HCT116 (cell line): ENCODE data around the gene HNRNPU. TPM values are rescaled to one million over a fixed set of nuclear protein-coding genes. Genes with fewer than 3 reads are reported as not detected.

ENCODE experiments used
- ATAC-seq: fragments of 200-7000 bp; cut with Tn5 transposase; 2 replicates; pipeline ENCODE4 v1.9.1; 2020; ENCODE audit warnings: mild to moderate bottlenecking, moderate library complexity
- BruUV-seq: library from RNA; stranded (reverse); fragments of 400-500 nt; replicated peaks from 2 replicates; lab custom pipeline; 2021; lab: Mats Ljungman, UMichigan
- CTCF ChIA-PET: fragments of 300-600 bp; sonication (Branson Sonifier 250); formaldehyde crosslinking; loops from one replicate; lab custom pipeline; 2021; ENCODE audit warnings: antibody characterized with exemption; lab: Charles Lee
- POLR2A ChIA-PET: fragments of 300-600, 350-600 bp; sonication (Branson Sonifier 250); formaldehyde crosslinking; loops from one replicate; lab custom pipeline; 2021; ENCODE audit warnings: antibody characterized with exemption; lab: Charles Lee
- RAD21 ChIA-PET, 2 experiments: fragments of 300-600 bp; sonication (Branson Sonifier 250); formaldehyde crosslinking; loops; one replicate each; lab custom pipeline; 2023; ENCODE audit warnings: low total read pairs in 2 of 2; ENCODE audit not compliant: uncharacterized antibody in 2 of 2, unreplicated experiment in 2 of 2, low non-redundant PET in 1 of 2; lab: Charles Lee
- DNase-seq: peaks from one replicate; pipeline ENCODE4 v3.0.0-alpha.2; 2010; ENCODE audit warnings: low read depth, low spot score
- H2AFZ ChIP-seq: fragments of 200-600 bp; shearing (Covaris generic), sonication (generic); 2 replicates; pipeline ENCODE4 v1.6.1; 2017; ENCODE audit warnings: low read depth, mixed run types, mixed read lengths, antibody characterized with exemption, low read length; ENCODE audit not compliant: poor library complexity, severe bottlenecking
- H3K27ac ChIP-seq: 2 replicates; pipeline ENCODE4 v1.5.1; 2012; ENCODE audit warnings: low read depth, low read length
- H3K27me3 ChIP-seq: fragments of 200-600 bp; sonication (generic); 2 replicates; pipeline ENCODE4 v1.6.1; 2016; ENCODE audit warnings: mixed run types, low read length, mixed read lengths; ENCODE audit not compliant: insufficient read depth
- H3K36me3 ChIP-seq, 2 experiments: fragments of 200-500 bp in 1 of 2; fragments of 200-600 bp in 1 of 2; sonication (Bioruptor generic) in 1 of 2; sonication (generic) in 1 of 2; 2 replicates each; pipeline versions ENCODE4 v1.5.1 to v1.6.1; 2014 to 2016; ENCODE audit warnings: low read length in 2 of 2, inconsistent platforms in 1 of 2, mixed read lengths in 1 of 2, mixed run types in 1 of 2; ENCODE audit not compliant: insufficient read depth in 2 of 2, control insufficient read depth in 1 of 2
- H3K4me1 ChIP-seq, 2 experiments: fragments of 200-600 bp in 1 of 2; sonication (generic) in 1 of 2; 2 replicates each; pipeline versions ENCODE4 v1.5.1 to v1.6.1; 2012 to 2017; ENCODE audit warnings: low read length in 2 of 2, inconsistent platforms in 1 of 2, mild to moderate bottlenecking in 1 of 2, mixed read lengths in 1 of 2, mixed run types in 1 of 2, moderate library complexity in 1 of 2; ENCODE audit not compliant: insufficient read depth in 2 of 2, control insufficient read depth in 1 of 2
- H3K4me2 ChIP-seq: fragments of 200-600 bp; sonication (generic); 2 replicates; pipeline ENCODE4 v1.6.1; 2017; ENCODE audit warnings: mixed run types, low read length, mixed read lengths
- H3K4me3 ChIP-seq, 2 experiments: fragments of 200-600 bp in 1 of 2; sonication (generic) in 1 of 2; replicated peaks in 1 of 2; 2 replicates each; pipeline ENCODE4 v1.5.1; 2011 to 2016; ENCODE audit warnings: low read length in 2 of 2, control low read depth in 1 of 2, low read depth in 1 of 2, mild to moderate bottlenecking in 1 of 2, mixed read lengths in 1 of 2, mixed run types in 1 of 2
- H3K79me2 ChIP-seq: fragments of 200-600 bp; sonication (generic); 2 replicates; pipeline ENCODE4 v1.6.1; 2017; ENCODE audit warnings: mild to moderate bottlenecking, mixed run types, low read length, moderate library complexity, mixed read lengths; ENCODE audit not compliant: insufficient read depth
- H3K9ac ChIP-seq: fragments of 200-600 bp; sonication (generic); 2 replicates; pipeline ENCODE4 v1.6.1; 2016; ENCODE audit warnings: low read length, mixed read lengths
- H3K9me2 ChIP-seq: fragments of 200-600 bp; sonication (generic), shearing (Covaris generic); 2 replicates; pipeline ENCODE4 v1.6.1; 2017; ENCODE audit warnings: mixed run types, mild to moderate bottlenecking, moderate library complexity; ENCODE audit not compliant: insufficient read depth
- H3K9me3 ChIP-seq, 2 experiments: fragments of 200-500 bp in 1 of 2; fragments of 200-600 bp in 1 of 2; sonication (Bioruptor generic) in 1 of 2; sonication (generic) in 1 of 2; 2 replicates each; pipeline ENCODE4 v1.6.1; 2014 to 2017; ENCODE audit warnings: low read length in 2 of 2, mixed read lengths in 2 of 2, inconsistent platforms in 1 of 2, low read depth in 1 of 2, mild to moderate bottlenecking in 1 of 2, mixed run types in 1 of 2, moderate library complexity in 1 of 2; ENCODE audit not compliant: control insufficient read depth in 1 of 2, insufficient read depth in 1 of 2
- H4K20me1 ChIP-seq: fragments of 200-600 bp; sonication (generic), shearing (Covaris generic); 2 replicates; pipeline ENCODE4 v1.6.1; 2017; ENCODE audit warnings: mixed run types, mild to moderate bottlenecking, moderate library complexity; ENCODE audit not compliant: insufficient read depth
- CBX3 ChIP-seq: IDR thresholded peaks from 2 replicates; pipeline ENCODE4 v1.6.1; 2012; ENCODE audit warnings: low read depth
- CEBPB ChIP-seq: IDR thresholded peaks from 2 replicates; pipeline ENCODE4 v1.6.1; 2012; ENCODE audit warnings: low read depth
- CTCF ChIP-seq, 3 experiments: fragments of 200-600 bp in 1 of 3; sonication (generic) in 1 of 3; IDR thresholded peaks in 2 of 3; conservative IDR thresholded peaks in 1 of 3; 2 replicates each; pipeline ENCODE4 v1.5.1; 2012 to 2017; ENCODE audit warnings: low read depth in 2 of 3, low read length in 2 of 3, antibody characterized with exemption in 1 of 3, borderline replicate concordance in 1 of 3, control low read depth in 1 of 3, mild to moderate bottlenecking in 1 of 3, mixed read lengths in 1 of 3, mixed run types in 1 of 3, moderate library complexity in 1 of 3; ENCODE audit not compliant: insufficient read depth in 1 of 3
- EGR1 ChIP-seq: IDR thresholded peaks from 2 replicates; pipeline ENCODE4 v1.6.1; 2012; ENCODE audit warnings: low read depth
- ELF1 ChIP-seq: IDR thresholded peaks from 2 replicates; pipeline ENCODE4 v1.6.1; 2012; ENCODE audit warnings: low read depth, borderline replicate concordance
- EZH2 ChIP-seq: fragments of 200-600 bp; sonication (generic); IDR thresholded peaks from 2 replicates; pipeline ENCODE4 v1.6.1; 2017; ENCODE audit warnings: antibody characterized with exemption, mixed run types
- RAD21 ChIP-seq: IDR thresholded peaks from 2 replicates; pipeline ENCODE4 v1.6.1; 2012; ENCODE audit warnings: low read depth, mild to moderate bottlenecking
- ZBTB33 ChIP-seq: IDR thresholded peaks from 2 replicates; pipeline ENCODE4 v1.6.1; 2011; ENCODE audit warnings: mild to moderate bottlenecking, low read length, moderate library complexity; ENCODE audit not compliant: insufficient replicate concordance; ENCODE audit errors: extremely low read depth
- ZFX ChIP-seq: fragments of 450-650 bp; IDR thresholded peaks from 2 replicates; pipeline ENCODE4 v1.6.1; 2017
- intact Hi-C: fragments of 100-400 bp; cut with micrococcal nuclease; formaldehyde crosslinking; loops from 2 replicates; pipeline ENCODE4 v1.10.0; 2022
- total RNA-seq: library from RNA; stranded (reverse); gene quantifications from one replicate; pipeline ENCODE4 v1.2.1, GENCODE V29; 2021; ENCODE audit not compliant: unreplicated experiment

HNRNPU gene
- total RNA-seq, 1 experiment from 2014 or later: 424 TPM

GRCh38 chr1:244822878-244823277 lies 41.5 kb downstream of the HNRNPU start:
- TF ChIP-seq ZBTB33: no peak
- no peak for TF ChIP-seq EGR1
- no peak for TF ChIP-seq ELF1
- no peak for TF ChIP-seq ZFX
- TF ChIP-seq CEBPB: no peak
- no peak for TF ChIP-seq CBX3
- no peak for TF ChIP-seq EZH2
- TF ChIP-seq RAD21: no peak
- no peak for TF ChIP-seq CTCF (IDR thresholded peaks at IDR 0.05 in 2 of 3, conservative IDR thresholded peaks at IDR 0.05 in 1 of 3; ENCODE audit: borderline replicate concordance in 1 of 3, insufficient read depth in 1 of 3, low read depth in 2 of 3, low read length in 2 of 3)
- RAD21 ChIA-PET: no interaction called here

More at GRCh38 chr1:244822878-244823277, 41.5 kb downstream of the HNRNPU start:
- DNase-seq: no peak
- no peak for ATAC-seq
- Histone ChIP-seq H3K79me2 (no peaks in the 10 kb centered on the region), H3K9ac (no peak overlapping the region), H3K9me3 (no peaks in the 10 kb centered on the region), H3K36me3 (no peaks in the 10 kb centered on the region), H3K4me1 (peaks cover 3 to 6% of the 10 kb centered on the region in 2 experiments; a peak in 3 of 4 replicates), H3K9me2 (no peaks in the 10 kb centered on the region), H2AFZ (no peak overlapping the region), H3K4me3 (no peak overlapping the region), H4K20me1 (no peaks in the 10 kb centered on the region), H3K27me3 (no peaks in the 10 kb centered on the region), H3K27ac (no peak overlapping the region), H3K4me2 (no peak overlapping the region)
- no TSS peak for BruUV-seq
- ChIA-PET POLR2A (no interaction called here), CTCF (no interaction called here)
- intact Hi-C loops: no loop called here
